ENCODE measurements around the gene ISY1. TPM values are rescaled to one million over a fixed set of nuclear protein-coding genes. Genes with fewer than 3 reads are reported as not detected.
"Not testable (repeated sequence)": the region's sequence is repeated elsewhere in the genome, so short reads cannot be mapped to it uniquely, and the experiment has no call there.

ISY1 gene
- total RNA-seq, 1 donor from 2014 or later, result 16.2 TPM

GRCh38 chr3:129199366-129199765 is 38.5 kb upstream of the ISY1 start:
- Histone ChIP-seq H3K4me3 (no peak overlapping the region), H3K9me3 (no peaks in the 10 kb centered on the region), H3K36me3 (no peaks in the 10 kb centered on the region), H3K27me3 (no peaks in the 10 kb centered on the region), H3K27ac (no peak overlapping the region), H3K4me1 (peaks cover 24% of the 10 kb centered on the region)
- DNase-seq (ENCODE audit: extremely low spot score in 2 of 2), result no peak
- no peak for TF ChIP-seq POLR2A (IDR thresholded peaks at IDR 0.05)
- TF ChIP-seq, protein P1, sequence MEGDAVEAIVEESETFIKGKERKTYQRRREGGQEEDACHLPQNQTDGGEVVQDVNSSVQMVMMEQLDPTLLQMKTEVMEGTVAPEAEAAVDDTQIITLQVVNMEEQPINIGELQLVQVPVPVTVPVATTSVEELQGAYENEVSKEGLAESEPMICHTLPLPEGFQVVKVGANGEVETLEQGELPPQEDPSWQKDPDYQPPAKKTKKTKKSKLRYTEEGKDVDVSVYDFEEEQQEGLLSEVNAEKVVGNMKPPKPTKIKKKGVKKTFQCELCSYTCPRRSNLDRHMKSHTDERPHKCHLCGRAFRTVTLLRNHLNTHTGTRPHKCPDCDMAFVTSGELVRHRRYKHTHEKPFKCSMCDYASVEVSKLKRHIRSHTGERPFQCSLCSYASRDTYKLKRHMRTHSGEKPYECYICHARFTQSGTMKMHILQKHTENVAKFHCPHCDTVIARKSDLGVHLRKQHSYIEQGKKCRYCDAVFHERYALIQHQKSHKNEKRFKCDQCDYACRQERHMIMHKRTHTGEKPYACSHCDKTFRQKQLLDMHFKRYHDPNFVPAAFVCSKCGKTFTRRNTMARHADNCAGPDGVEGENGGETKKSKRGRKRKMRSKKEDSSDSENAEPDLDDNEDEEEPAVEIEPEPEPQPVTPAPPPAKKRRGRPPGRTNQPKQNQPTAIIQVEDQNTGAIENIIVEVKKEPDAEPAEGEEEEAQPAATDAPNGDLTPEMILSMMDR (IDR thresholded peaks at IDR 0.05), result no peak
- TF ChIP-seq POLR2AphosphoS5 (IDR thresholded peaks at IDR 0.05; ENCODE audit: insufficient read depth in 1 of 2, low read depth in 1 of 2), result no peak
- intact Hi-C loops (cut with DNase I), result no loop called here

DNA sequence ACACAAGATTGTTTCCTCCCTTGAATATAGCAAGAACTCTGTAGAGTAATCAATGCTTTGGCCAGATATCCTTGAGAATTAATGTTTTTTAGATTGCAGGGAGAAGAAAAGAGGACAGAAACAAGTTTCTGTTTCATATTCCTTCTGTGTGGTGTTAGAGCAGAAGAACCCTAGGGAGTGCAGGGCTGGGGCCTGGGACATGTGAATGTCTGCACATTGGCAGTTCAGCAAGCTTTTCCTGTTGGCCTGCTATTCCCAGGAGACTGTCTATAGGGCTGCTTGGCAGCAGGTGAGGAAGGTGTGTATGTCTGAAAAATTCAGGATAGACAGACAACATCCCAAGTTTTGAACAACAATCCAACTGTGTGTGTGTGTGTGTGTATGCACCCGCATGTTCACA is 36.5 kb upstream of the ISY1 start:
- TF ChIP-seq POLR2A (IDR thresholded peaks at IDR 0.05) (no peak), POLR2AphosphoS5 (IDR thresholded peaks at IDR 0.05; ENCODE audit: insufficient read depth in 1 of 2, low read depth in 1 of 2) (peak in 1 of 2 donors; percentile 31)
- TF ChIP-seq, protein P1 (IDR thresholded peaks at IDR 0.05), result no peak
- H3K4me3 ChIP-seq, result no peak overlapping the region
- H3K9me3 ChIP-seq, result no peaks in the 10 kb centered on the region
- H3K36me3 ChIP-seq, result no peaks in the 10 kb centered on the region
- no peak overlapping the region for H3K27ac ChIP-seq
- intact Hi-C loops (cut with DNase I), result no loop called here
- H3K4me1 ChIP-seq, result peaks cover 24% of the 10 kb centered on the region
- no peak for DNase-seq (ENCODE audit: extremely low spot score in 2 of 2)
- H3K27me3 ChIP-seq, result no peaks in the 10 kb centered on the region

- intact Hi-C loops (cut with DNase I), result no loop called here
- Histone ChIP-seq H3K9me3 (no peaks in the 10 kb centered on the region), H3K27ac (peak overlapping the region; percentile 52), H3K4me1 (peaks cover 24% of the 10 kb centered on the region), H3K27me3 (no peaks in the 10 kb centered on the region), H3K4me3 (no peak overlapping the region), H3K36me3 (no peaks in the 10 kb centered on the region)
- TF ChIP-seq POLR2A (IDR thresholded peaks at IDR 0.05) (no peak), POLR2AphosphoS5 (IDR thresholded peaks at IDR 0.05; ENCODE audit: insufficient read depth in 1 of 2, low read depth in 1 of 2) (no peak)
- TF ChIP-seq, protein P1 (IDR thresholded peaks at IDR 0.05), result no peak
- no peak for DNase-seq (ENCODE audit: extremely low spot score in 2 of 2)
These were observed 35.7 kb upstream of the ISY1 start for GRCh38 chr3:129196601-129197000.

GRCh38 chr3:129195731-129196256 is 34.9 kb upstream of the ISY1 start:
- peak in 1 of 2 donors; percentile 88 for DNase-seq (ENCODE audit: extremely low spot score in 2 of 2)
- peaks cover 24% of the 10 kb centered on the region for H3K4me1 ChIP-seq
- no peaks in the 10 kb centered on the region for H3K9me3 ChIP-seq
- no peaks in the 10 kb centered on the region for H3K36me3 ChIP-seq
- TF ChIP-seq POLR2A (IDR thresholded peaks at IDR 0.05) (no peak), POLR2AphosphoS5 (IDR thresholded peaks at IDR 0.05; ENCODE audit: insufficient read depth in 1 of 2, low read depth in 1 of 2) (peak in 1 of 2 donors; percentile 89)
- peak overlapping the region; percentile 61 for H3K27ac ChIP-seq
- H3K4me3 ChIP-seq, result no peak overlapping the region
- intact Hi-C loops (cut with DNase I), result no loop called here
- no peaks in the 10 kb centered on the region for H3K27me3 ChIP-seq

DNA sequence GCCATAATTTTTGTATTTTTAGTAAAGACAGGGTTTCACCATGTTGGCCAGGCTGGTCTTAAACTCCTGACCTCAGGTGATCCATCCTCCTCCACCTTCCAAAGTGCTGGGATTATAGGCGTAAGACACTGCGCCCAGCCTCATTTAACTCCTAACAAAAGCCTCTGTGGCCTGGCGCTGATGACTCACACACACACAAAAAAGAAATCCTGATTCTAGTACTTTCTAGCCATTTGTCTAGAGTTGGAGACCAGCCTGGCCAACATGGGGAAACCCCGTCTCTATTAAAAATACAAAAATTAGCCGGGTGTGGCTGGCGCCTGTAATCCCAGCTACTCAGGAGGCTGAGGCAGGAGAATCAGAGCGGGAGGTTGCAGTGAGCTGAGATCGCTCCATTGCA is 28.9 kb upstream of the ISY1 start:
- not testable (repeated sequence) for H3K36me3 ChIP-seq

DNA sequence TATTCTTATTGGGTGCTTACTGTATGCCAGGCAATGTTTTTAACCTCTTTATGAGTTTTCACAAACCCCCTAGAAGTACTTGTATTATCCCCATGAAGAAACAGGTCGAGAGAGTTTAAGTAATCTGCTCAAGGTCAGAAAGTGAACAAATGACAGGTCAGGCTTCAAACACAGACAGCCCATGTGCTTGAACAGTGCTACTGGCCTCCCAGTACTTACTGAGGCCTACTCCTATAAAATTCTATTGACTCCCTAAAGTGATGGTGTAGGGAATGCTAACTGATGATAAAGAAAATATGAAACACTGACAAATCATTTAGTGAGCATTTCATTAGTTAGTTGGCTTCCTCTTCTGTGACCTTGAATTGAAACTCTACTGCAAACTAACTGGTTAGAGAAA is 27.0 kb upstream of the ISY1 start:
- intact Hi-C loops (cut with DNase I), result no loop called here
- no peak overlapping the region for H3K27ac ChIP-seq
- no peak for DNase-seq (ENCODE audit: extremely low spot score in 2 of 2)

More for the DNA sequence above, 28.9 kb upstream of the ISY1 start:
- H3K9me3 ChIP-seq; DNase-seq (ENCODE audit: extremely low spot score in 2 of 2); H3K4me1 ChIP-seq; H3K27me3 ChIP-seq; H3K4me3 ChIP-seq; H3K27ac ChIP-seq; intact Hi-C loops (cut with DNase I): not testable (repeated sequence)

More for the DNA sequence above, 27.0 kb upstream of the ISY1 start:
- peaks cover 15% of the 10 kb centered on the region for H3K4me1 ChIP-seq
- H3K27me3 ChIP-seq, result no peaks in the 10 kb centered on the region
- H3K36me3 ChIP-seq, result no peaks in the 10 kb centered on the region
- H3K4me3 ChIP-seq, result no peak overlapping the region
- H3K9me3 ChIP-seq, result no peaks in the 10 kb centered on the region
- TF ChIP-seq POLR2AphosphoS5 (IDR thresholded peaks at IDR 0.05; ENCODE audit: insufficient read depth in 1 of 2, low read depth in 1 of 2), result no peak
- TF ChIP-seq POLR2A (IDR thresholded peaks at IDR 0.05), result no peak
- TF ChIP-seq, protein P1 (IDR thresholded peaks at IDR 0.05), result no peak
